ENCODE data around the gene MAP3K6.
"Not testable (repeated sequence)": the region's sequence is repeated elsewhere in the genome, so short reads cannot be mapped to it uniquely, and the experiment has no call there.

MAP3K6 gene

DNA sequence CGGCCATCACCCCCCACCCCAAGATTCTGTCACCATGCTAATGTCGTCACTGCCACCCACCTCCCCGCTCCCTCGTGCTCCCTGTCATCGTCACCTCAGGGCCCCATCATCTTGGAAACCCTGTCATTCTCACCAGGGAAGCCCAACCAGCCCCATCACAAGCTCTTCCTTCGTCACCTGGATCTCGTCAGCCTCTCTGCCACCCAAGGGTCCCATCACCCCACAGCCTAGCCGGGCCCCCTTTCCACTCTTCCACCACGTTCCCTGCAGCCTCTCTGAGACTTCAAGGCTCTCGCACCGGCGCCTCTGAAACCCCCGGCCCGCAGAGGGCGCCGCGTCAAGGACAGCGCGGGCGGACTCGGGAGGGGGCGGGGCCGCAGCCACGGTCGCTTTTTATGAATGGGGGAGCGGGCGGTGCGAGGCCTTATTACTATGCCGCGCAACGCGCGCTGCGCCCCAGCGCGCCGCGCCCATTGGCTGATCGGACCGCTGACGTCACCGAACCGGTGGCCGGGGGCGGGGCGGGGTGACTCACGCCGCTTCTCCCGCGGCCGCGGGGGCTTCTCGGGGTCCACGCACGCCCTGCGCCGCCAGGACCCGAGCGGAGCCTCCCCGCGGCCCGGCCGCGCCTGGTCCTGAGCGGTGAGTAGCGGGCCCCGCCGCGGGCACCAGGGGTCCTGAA is 25.5 kb upstream of the MAP3K6 start, which contains the start of gene GPR3:
TSS of gene GPR3 (plus strand) at position 527 of the 682 bp plus-strand sequence. CDS start 1,177 bp downstream, outside the sequence.
- peak; percentile 93 for DNase-seq (ENCODE audit: low read depth)
- TF ChIP-seq, protein P1, sequence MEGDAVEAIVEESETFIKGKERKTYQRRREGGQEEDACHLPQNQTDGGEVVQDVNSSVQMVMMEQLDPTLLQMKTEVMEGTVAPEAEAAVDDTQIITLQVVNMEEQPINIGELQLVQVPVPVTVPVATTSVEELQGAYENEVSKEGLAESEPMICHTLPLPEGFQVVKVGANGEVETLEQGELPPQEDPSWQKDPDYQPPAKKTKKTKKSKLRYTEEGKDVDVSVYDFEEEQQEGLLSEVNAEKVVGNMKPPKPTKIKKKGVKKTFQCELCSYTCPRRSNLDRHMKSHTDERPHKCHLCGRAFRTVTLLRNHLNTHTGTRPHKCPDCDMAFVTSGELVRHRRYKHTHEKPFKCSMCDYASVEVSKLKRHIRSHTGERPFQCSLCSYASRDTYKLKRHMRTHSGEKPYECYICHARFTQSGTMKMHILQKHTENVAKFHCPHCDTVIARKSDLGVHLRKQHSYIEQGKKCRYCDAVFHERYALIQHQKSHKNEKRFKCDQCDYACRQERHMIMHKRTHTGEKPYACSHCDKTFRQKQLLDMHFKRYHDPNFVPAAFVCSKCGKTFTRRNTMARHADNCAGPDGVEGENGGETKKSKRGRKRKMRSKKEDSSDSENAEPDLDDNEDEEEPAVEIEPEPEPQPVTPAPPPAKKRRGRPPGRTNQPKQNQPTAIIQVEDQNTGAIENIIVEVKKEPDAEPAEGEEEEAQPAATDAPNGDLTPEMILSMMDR (IDR thresholded peaks at IDR 0.05; ENCODE audit: insufficient read depth, low read depth, low read length, missing control alignments), result peak; percentile 49

DNA sequence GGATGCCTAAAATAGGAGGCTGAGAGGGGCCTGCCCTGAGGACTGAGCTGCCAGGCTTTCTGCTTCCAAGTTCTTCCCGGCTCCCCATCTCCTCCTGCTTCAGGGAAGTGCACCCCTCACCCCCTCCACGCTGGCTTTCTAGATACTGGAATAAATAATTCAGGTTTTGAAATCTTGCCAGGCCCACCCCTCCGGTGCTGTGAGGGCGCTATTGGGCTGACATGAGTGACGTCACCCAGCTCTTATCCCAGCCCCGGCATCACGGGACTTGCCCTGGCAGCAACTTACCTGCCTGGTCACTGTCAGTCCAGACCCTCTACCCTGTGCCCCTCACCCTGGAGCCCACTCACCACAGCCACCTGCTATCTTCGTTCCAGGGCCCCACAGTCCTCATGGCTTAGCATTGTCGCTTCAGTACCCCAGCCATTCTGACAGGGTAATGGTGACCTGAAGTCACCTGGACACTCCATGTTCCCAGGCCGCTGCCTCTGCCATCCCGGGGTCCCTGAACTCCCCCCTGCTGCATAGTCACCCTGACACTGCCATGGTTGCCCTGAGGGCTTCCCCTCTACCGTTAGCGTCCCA is 24.8 kb upstream of the MAP3K6 start:
- H3K4me3 ChIP-seq (ENCODE audit: low read depth, low read length), result peak overlapping the region; percentile 26
- no peak for DNase-seq (ENCODE audit: low read depth)
- TF ChIP-seq, protein P1 (IDR thresholded peaks at IDR 0.05; ENCODE audit: insufficient read depth, low read depth, low read length, missing control alignments), result no peak

More for the DNA sequence above, 25.5 kb upstream of the MAP3K6 start, which contains the start of gene GPR3:
- peak within 1 kb of the TSS; percentile 60 for H3K4me3 ChIP-seq (ENCODE audit: low read depth, low read length)

DNA sequence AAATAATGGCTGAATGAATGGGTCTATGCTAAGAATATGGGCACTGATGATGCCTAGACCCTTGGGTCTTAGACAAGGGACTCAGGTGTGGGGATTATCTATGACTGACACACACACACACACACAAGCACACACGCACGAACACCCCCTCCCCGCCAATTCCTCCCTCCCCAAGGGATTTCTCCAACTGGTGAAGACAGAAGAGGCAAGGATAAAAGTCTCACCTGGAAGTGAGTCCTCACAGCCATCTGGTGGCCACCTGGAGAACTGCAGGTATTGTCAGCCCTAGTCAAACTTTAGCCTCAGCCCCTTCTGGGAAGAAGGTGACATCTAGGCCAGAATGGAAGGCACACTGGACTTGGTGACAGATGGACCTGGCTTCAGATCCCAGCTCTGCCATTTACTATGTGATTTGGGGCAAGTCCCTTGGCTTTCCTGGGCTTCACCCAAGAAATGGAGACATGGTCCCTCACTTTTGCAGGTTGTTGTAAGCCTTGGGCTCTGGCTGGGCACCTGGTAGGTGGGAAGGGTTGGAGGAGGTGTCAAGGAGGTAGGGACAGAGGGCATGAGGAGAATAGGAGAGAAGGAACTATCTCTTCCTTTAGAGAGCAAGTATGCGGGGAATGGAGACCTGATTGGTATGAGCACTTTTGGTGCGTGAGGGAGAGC is 21.7 kb upstream of the MAP3K6 start:
- peak; percentile 72 for DNase-seq (ENCODE audit: low read depth)
- H3K4me3 ChIP-seq (ENCODE audit: low read depth, low read length), result no peak overlapping the region
- TF ChIP-seq, protein P1 (IDR thresholded peaks at IDR 0.05; ENCODE audit: insufficient read depth, low read depth, low read length, missing control alignments), result peak; percentile 95

- not testable (repeated sequence) for DNase-seq (ENCODE audit: low read depth); H3K4me3 ChIP-seq (ENCODE audit: low read depth, low read length)
Observed at GRCh38 chr1:27384797-27385196, 18.0 kb upstream of the MAP3K6 start.

DNA sequence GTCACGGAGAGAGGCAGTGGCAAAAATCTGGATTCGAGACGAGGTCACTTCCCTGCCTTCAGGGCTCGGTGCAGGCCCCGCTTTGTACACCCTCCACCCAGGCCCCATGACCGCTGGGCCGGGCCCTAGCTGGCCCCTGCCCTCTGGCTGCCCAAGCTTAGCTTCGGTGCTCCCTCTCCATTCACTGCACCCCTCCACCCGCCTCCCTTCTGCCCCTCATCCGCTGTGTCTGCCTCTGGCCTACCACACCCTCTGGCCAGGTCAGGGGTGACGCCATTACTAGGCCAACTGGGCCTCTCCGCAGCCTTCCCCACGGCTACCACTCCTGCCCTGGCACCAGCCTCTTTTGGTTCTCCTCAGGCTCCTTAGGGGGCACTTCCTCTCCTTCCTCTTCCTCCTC is 16.9 kb upstream of the MAP3K6 start:
- TF ChIP-seq, protein P1 (IDR thresholded peaks at IDR 0.05; ENCODE audit: insufficient read depth, low read depth, low read length, missing control alignments), result no peak
- H3K4me3 ChIP-seq (ENCODE audit: low read depth, low read length), result no peak overlapping the region
- DNase-seq (ENCODE audit: low read depth), result no peak

GRCh38 chr1:27383039-27383605 is 16.4 kb upstream of the MAP3K6 start, which contains the start of gene CD164L2:
TSS of gene CD164L2 (minus strand) at chr1:27383333. CDS start at chr1:27383239, 94 bp downstream.
- H3K4me3 ChIP-seq (ENCODE audit: low read depth, low read length), result no peak within 1 kb of the TSS
- no peak for DNase-seq (ENCODE audit: low read depth)
- TF ChIP-seq, protein P1 (IDR thresholded peaks at IDR 0.05; ENCODE audit: insufficient read depth, low read depth, low read length, missing control alignments), result no peak
